RPMI8226 (cell line): ENCODE results near the gene SH3GL2.
"Not testable (repeated sequence)": the region's sequence is repeated elsewhere in the genome, so short reads cannot be mapped to it uniquely, and the experiment has no call there.

Experiments used
- DNase-seq: peaks from one replicate; pipeline ENCODE4 v3.0.0-alpha.2; 2015

The SH3GL2 gene

GRCh38 chr9:17761984-17762676, 183.3 kb downstream of the SH3GL2 start:
- DNase-seq = no peak

DNA sequence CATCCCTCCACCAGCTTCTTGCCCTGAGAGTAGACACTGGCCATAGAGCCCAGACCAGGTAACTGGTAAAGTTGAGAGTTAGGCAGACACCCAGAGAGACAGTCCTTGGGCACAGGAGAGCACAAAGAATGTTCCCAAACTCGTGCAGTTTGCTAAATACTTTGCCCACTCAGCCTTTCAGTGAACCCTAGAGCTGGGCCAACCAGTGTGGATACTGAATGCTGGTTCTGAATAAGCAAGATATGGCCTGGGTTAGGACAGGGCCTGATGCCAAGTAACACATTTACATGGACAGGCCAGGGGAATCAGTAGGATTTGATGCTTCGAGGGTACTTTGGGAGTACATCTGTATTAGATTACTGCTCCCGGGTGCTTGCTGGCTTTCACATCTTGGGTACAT, 185.4 kb downstream of the SH3GL2 start:
- no peak for DNase-seq

DNA sequence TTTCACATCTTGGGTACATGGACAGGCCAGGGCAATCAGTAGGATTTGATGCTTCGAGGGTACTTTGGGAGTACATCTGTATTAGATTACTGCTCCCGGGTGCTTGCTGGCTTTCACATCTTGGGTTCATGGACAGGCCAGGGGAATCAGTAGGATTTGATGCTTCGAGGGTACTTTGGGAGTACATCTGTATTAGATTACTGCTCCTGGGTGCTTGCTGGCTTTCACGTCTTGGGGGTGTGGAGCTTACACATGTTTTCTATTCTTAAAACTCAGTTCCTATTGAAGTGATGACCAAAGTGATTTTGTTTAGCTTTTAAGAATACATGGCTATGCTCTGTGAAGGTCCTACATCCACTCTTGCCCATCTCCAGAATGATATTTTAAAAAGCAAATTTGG, 186.3 kb downstream of the SH3GL2 start:
- DNase-seq = not testable (repeated sequence)

DNA sequence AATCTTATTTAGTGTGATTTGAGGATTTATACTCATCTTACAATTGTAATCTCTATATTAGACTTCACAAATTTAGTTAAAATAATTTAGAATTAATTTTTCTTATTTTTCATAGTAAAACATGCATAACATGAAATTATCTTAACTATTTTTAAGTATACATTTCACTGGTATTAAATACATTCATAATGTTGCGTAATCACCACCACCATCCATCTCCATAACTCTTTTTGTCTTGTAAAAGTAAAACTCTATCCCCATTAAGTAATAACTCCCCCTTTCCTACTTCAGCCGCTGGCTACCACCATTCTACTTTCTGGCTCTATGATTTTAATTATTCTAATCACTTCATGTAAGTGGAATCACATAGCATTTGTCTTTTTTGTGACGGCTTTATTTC, 193.4 kb downstream of the SH3GL2 start:
- no peak for DNase-seq

DNA sequence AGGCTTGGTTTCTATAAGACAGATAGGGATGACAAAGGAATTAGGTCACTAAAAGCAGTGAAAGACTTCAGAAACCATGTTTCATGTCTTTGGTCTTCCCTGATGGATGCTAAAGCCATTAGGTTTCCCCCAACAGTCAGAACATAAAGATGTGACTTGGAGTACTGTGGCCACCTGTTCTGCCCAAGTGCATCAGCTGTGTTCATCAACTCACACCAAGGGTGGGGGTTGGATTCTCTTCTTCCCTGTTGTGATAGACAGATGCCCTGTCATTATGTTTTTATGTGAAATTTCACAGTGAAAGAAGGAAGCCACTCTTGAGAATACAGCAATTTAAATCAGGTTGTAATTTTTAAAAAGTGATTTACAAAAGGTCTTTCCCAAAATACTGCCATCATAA, 196.8 kb downstream of the SH3GL2 start:
- no peak for DNase-seq

DNA sequence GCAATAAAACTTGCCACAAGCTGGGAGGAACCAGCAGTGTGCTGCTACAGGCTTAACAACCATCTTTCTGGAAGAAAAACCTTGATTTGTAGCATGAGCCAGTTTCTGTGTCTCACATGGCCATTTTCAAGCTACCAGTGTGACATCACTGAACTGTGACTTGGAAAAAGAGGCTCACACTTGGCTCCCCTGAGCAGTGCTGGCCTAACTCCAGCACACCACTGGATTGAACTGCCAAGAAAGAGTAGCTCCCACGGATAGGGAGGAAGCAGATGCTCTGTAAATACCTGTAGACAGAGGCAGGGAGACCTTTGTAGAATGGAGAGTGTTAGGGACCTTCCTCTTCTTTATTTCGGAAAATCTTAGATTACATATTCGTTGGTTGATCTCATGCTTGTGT, 197.9 kb downstream of the SH3GL2 start:
- DNase-seq = no peak

DNA sequence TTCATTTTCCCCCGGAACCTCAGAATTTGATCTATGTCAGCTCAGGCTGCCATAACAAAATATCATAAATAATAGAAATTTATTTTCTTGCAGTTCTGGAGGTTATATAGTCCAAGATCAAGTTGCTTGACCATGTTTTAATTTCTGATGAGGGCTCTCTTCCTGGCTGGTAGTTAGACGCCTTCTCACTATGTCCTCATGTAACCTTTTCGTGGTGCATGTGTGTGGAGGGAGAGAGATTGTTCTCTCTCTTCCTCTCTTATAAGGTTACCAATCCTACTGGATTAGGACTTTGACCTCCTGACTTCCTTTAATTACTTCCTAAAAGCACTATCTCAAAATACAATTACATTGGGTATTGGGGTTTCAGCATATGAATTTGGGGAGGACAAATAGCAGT, 198.6 kb downstream of the SH3GL2 start:
- DNase-seq = no peak

DNA sequence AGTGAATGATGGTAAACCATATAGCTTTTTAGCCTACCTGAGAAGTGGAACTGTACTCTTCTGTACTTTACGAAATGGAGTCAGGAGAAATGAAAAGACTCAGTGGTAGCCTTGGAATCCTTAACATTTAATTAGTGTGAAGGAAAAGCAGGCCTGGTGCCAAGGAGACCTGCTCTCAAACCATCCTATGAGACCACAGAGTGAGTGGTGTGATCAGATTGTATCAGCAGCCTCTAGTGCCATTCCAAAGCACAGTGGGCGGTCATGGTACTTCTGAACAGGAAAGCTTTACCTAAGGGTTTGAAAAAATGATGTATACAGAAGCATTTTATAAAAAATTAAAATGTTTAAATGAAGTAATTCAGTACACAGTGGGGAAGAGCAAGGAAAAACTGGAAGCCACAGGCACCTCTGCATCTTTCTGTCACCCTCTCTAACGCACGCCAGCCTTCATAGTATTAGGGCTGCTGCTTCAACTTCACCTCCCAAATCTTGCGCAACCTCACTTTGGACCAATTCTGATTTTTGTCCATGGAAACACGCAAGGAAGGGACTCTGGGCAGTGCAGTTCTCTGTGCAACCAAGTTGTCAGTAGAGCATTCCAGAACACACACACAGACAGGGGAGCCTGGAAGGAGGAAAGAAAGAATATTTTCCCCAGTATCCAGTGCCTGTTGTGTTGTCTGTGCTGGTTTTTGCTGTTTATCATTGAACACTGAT, 203.7 kb downstream of the SH3GL2 start:
- DNase-seq = no peak

- DNase-seq = no peak
These were observed 204.4 kb downstream of the SH3GL2 start for GRCh38 chr9:17783227-17783626.

- no peak for DNase-seq
These were observed 210.4 kb downstream of the SH3GL2 start for GRCh38 chr9:17789316-17789715.

DNA sequence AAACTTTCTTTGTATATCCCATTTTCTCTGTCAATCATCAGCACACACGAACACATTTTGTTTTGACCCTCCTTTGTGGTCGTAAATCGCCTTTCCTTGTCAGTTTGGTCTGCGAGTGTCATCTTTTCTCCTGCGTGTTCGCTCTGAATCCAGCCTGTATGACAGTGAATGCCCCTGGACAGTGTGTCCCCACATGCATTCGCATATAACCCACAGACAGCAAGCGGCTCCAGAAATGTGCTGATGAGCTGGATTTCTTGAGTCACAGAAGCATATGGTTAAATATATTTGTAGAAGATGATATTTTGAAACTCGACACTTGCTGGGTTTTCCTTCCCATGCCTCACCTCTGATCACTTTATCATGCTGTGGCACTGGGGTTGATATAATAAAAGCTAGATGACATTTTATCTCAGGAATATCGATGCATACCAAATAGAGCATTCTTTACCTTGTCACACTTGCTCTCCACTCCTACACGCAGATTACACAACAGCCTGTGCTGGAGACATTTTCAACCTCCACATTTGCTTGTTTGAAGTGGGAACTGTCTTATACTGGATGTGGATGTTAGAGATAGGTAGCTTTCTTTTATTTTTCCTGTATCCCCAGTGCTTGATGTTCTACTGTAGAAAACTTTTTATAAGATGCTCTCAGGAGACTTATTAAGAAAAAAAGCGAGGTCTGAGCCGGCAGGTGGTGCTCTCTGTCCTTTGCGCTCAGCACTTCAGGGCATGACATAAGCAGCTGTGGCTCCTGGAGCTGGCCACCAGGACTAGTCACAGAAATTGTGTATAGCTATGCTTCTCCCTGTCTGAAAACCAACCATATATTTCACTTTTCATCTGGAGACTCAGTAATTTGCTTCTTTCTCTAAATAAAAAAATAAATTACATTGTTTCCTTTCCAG, 215.1 kb downstream of the SH3GL2 start:
- DNase-seq = peak; percentile 57

- DNase-seq = no peak
These were observed 216.9 kb downstream of the SH3GL2 start for GRCh38 chr9:17795744-17796143.

DNA sequence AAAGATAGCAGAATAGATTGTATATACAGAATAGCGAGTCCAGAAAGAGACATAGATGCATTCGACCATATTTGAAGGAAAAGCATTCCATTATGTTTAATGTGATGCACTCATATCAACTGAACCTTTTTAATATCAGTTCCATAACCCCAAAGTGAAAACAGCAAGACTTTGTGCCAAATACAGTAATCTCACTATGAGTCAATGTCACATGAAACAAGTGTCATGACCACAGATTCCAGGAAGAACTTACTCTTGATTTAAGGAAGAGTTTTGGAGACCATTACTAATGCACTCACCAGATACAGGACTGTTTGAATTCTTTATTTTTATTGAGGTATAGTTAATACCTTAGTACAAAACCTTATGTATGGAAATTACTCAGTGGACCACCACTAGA, 220.5 kb downstream of the SH3GL2 start:
- no peak for DNase-seq

DNA sequence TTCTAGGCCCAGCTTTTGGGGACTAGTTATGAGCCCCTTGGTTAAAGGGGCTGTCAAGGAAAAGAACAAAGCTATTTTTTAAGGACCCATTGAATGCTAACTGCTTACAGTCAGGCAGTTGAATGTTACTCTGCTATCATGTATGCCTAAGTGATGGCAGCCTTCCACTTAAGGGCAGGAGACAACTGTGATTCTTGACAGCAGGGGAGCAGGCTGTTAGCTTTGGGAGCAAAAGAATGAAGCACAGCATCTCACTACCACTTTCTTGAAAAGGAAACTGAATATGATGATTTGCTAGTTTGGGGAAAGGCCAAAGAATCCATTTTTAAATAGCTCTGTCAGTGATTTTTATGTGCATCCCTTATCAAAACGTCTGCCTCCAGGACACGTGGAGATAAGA, 221.6 kb downstream of the SH3GL2 start:
- DNase-seq = no peak

DNA sequence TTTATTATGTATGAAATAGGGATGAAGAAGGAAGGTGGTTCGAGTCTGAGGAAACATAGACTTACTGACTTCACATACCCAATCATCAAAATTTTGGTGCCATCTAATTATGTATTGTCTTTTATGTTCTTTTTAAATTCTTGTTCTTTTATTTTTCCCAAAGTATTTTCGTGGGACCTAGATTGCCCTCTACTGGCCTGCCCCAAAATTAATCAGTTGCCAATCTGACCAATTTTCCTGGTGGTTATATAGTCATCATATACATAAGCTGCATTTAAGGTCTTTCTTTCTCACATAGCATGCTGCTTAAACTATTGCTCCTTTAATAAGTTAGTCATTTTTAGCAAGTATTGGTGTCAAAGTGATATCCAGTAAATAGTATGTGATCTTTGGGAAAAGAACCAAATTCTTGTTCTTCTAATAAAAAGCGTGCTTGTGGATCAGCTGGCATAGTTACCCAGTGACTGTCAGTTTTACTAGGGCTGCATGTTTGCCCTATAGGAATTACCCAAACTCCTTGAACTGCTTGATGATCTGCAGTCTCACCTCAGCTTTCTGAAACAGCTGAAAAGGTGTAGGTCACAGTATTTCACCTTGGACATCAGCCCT, 223.5 kb downstream of the SH3GL2 start:
- DNase-seq = no peak

DNA sequence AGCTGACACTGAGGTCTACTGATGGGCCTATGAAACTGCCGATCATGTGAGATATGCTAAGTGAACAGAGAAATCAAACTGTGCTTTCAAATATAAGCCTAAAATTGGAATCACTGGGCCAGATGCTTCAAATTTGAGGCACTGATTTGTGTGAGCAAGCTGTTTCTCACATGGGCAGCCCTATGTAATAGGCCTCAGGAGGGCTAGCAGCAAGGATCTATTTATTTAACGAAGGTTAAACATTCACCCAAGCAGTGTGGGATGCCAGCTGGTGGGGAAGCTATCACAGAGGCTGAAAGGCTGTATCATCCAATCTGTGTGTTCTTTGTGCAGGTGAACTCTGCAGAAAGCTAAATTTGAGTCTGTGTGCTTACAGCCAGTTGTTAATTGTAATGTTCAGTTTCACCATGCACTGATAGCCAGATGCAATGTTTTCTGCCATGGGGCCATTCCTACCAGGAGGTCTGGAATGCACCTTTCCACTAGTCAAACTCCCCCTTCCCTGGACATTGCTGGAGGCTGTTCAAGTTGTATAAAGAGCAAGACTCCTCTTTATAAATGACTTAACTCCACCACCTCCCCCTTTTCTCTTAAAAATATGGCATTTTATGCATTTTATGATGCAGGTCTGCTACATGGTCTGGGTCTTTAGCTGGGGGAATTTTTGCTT, 228.9 kb downstream of the SH3GL2 start:
- no peak for DNase-seq

GRCh38 chr9:17810317-17810716, 231.5 kb downstream of the SH3GL2 start:
- DNase-seq = no peak

DNA sequence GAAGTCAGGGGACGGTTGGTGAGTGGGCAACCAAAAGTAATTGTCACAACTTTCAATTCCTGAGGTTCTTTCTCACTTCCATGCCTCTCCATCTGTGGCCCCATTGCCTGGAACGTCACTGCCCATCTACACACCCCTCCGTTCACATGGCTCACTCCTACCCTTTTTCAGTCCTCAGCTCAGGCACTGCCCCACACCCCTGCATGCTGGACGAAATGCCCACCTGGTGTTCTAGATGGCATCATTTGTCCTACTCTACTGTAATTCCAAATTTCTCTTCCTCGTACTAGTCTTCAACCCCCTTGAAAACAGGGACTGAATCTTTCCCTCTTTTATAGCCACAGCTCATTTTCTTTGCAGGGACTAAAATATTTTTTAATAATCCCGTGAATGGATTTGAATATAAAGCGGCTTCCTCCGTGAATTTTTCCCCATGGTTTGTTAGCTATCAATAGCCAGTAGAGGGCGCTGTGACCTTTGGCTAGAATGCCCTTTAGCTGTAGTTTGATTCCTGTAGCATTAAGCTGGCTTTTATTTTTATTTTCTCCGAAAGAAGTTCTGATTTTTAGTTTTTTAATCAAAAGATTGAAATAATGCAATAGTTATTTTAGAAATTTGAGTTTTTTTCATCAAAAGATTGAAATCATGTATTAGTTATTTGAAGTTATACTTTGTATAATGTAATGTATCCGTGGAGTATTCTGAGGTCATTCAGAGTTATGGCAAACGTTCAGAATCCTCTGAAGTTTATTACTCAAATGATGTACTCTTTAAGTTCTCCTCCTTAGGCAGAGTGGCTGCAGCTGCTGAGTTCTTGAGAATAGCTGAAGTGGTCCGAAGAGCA, 232.1 kb downstream of the SH3GL2 start:
- peak; percentile 75 for DNase-seq

DNA sequence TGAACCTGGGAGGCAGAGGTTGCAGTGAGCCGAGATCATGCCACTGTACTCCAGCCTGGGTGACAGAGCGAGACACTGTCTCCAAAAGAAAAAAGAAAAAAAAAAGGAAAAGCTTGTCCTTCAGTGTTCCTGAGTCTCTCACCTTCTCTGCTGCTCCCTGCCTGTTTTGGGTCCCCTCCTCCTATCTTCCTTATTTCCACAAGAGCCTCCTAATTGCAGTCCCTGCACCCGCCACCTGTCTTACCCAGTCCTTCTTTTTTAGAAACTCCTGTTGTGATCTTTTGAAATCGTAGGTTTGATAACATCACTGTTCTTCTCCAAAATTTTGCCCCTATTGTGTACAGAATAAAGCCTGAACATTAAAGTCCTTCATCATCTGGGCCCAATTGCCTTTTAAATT, 234.9 kb downstream of the SH3GL2 start:
- DNase-seq = no peak

GRCh38 chr9:17816431-17817027, 237.7 kb downstream of the SH3GL2 start:
- no peak for DNase-seq

DNA sequence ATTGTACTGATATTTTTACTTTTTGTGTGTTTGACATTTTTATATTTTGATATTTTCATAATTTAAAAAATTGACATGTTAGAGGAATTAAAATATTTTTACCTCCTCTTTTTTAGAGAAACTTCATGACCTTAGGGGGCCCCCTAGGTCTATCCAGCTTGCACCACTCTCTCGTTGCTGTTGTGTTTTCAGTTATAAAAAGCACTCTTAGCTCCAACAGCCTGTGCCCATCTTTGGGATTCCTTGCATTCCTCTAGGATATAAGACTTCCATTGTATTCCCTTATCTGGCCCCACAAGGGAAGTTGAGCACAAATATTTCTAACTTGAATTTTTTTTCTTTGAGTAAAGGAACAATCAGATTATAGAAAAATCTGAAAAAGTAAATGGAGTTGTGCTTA, 245.3 kb downstream of the SH3GL2 start:
- DNase-seq = peak; percentile 12
